ENCODE results near the gene CYP27C1.

DNA sequence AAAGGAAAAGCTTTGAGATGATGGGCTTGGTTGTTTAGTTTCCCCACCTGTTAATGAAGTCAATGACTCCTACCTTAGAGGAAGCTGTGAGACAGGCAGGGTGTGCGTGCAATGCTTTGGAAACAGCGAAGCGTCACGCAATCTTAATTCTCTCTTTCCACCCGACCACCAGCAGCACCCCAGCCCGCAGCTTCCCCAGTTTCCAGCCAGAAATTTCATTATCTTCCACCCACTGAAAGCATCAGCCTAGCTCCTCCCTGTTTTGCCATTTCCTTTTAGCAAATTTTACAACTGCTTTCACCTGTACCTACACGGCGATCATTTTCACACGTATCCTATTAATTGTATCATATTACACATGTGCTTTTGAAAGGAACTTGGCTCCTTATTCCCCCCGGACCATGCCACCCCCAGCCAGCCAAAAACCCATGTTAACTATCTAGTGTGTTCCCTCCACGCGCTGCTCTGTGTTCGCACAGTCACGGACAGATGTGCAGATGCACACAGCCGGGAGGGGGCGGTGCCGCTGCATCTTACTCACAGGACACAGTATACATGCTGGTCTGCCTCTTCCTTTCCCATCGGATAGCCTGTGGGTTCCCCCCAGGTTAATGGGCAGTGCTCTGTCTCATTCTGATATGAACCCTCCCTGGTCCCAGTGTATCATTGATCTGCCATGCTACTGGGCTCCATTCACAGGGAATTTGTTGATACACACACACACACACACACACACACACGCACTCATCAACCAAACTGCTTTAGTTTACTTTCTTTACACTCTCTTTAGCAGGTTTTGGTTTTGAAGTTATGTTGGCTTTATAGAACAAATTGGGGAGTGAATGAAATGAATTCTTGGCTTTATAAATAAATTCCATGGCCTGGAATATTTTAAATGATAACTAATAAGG, 22.4 kb downstream of the CYP27C1 start:
- TF ChIP-seq, protein P1, sequence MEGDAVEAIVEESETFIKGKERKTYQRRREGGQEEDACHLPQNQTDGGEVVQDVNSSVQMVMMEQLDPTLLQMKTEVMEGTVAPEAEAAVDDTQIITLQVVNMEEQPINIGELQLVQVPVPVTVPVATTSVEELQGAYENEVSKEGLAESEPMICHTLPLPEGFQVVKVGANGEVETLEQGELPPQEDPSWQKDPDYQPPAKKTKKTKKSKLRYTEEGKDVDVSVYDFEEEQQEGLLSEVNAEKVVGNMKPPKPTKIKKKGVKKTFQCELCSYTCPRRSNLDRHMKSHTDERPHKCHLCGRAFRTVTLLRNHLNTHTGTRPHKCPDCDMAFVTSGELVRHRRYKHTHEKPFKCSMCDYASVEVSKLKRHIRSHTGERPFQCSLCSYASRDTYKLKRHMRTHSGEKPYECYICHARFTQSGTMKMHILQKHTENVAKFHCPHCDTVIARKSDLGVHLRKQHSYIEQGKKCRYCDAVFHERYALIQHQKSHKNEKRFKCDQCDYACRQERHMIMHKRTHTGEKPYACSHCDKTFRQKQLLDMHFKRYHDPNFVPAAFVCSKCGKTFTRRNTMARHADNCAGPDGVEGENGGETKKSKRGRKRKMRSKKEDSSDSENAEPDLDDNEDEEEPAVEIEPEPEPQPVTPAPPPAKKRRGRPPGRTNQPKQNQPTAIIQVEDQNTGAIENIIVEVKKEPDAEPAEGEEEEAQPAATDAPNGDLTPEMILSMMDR (IDR thresholded peaks at IDR 0.05 in 4 of 5, conservative IDR thresholded peaks at IDR 0.05 in 1 of 5) = peak; percentile 25 to 55 (median 49)
- no peak for TF ChIP-seq POLR2A (IDR thresholded peaks at IDR 0.05)
